Fibroblast of lung (primary cell): ENCODE data around the gene ZFYVE28. TPM values are rescaled to one million over a fixed set of nuclear protein-coding genes. Genes with fewer than 3 reads are reported as not detected.

Source experiments
- DNase-seq, 2 donors: peaks; one replicate each; pipeline versions ENCODE4 v3.0.0 to v3.0.0-alpha.2; 2010; ENCODE audit warnings: low read depth in 2 of 2
- H2AFZ ChIP-seq: 2 replicates; pipeline ENCODE4 v1.5.1; 2012; ENCODE audit warnings: low read length, control low read depth, inconsistent platforms
- H3K27ac ChIP-seq: 2 replicates; pipeline ENCODE4 v1.5.1; 2011; ENCODE audit warnings: low read length, control low read depth; ENCODE audit not compliant: insufficient read depth
- H3K27me3 ChIP-seq: 2 replicates; pipeline ENCODE4 v1.5.1; 2011; ENCODE audit warnings: mild to moderate bottlenecking, low read length; ENCODE audit not compliant: control insufficient read depth, insufficient read depth
- H3K36me3 ChIP-seq: 2 replicates; pipeline ENCODE4 v1.5.1; 2011; ENCODE audit warnings: low read length; ENCODE audit not compliant: control insufficient read depth, insufficient read depth
- H3K4me1 ChIP-seq: 2 replicates; pipeline ENCODE4 v1.5.1; 2011; ENCODE audit warnings: low read length; ENCODE audit not compliant: control insufficient read depth, insufficient read depth; ENCODE audit errors: extremely low read depth
- H3K4me2 ChIP-seq: 2 replicates; pipeline ENCODE4 v1.5.1; 2011; ENCODE audit warnings: low read length, control low read depth; ENCODE audit not compliant: insufficient read depth; ENCODE audit errors: extremely low read depth
- H3K4me3 ChIP-seq, 4 experiments: fragments of 200-600 bp in 1 of 4; sonication (generic) in 1 of 4; replicated peaks in 1 of 4; 2 replicates each; pipeline ENCODE4 v1.5.1; 2011 to 2016; ENCODE audit warnings: low read length in 4 of 4, low read depth in 3 of 4, mild to moderate bottlenecking in 3 of 4, control low read depth in 2 of 4, inconsistent platforms in 1 of 4, mixed read lengths in 1 of 4; ENCODE audit not compliant: insufficient read depth in 1 of 4; ENCODE audit errors: control extremely low read depth in 1 of 4
- H3K79me2 ChIP-seq: 2 replicates; pipeline ENCODE4 v1.5.1; 2012; ENCODE audit warnings: mild to moderate bottlenecking, low read length, inconsistent platforms; ENCODE audit not compliant: control insufficient read depth, insufficient read depth
- H3K9ac ChIP-seq: 2 replicates; pipeline ENCODE4 v1.5.1; 2011; ENCODE audit warnings: mild to moderate bottlenecking, low read length, control low read depth; ENCODE audit not compliant: insufficient read depth
- H3K9me3 ChIP-seq: 2 replicates; pipeline ENCODE4 v1.5.1; 2012; ENCODE audit warnings: low read depth, low read length; ENCODE audit not compliant: control insufficient read depth, insufficient read depth
- H4K20me1 ChIP-seq: 2 replicates; pipeline ENCODE4 v1.5.1; 2011; ENCODE audit warnings: low read length; ENCODE audit not compliant: control insufficient read depth, insufficient read depth; ENCODE audit errors: extremely low read depth
- EZH2 ChIP-seq: IDR thresholded peaks from 2 replicates; pipeline ENCODE4 v1.5.1; 2012; ENCODE audit warnings: low read length, control low read depth, mild to moderate bottlenecking; ENCODE audit errors: missing control alignments
- polyA plus RNA-seq, 2 donors: library from polyadenylated mRNA; depleted of rRNA in 1 of 2; stranded (reverse) in 1 of 2; unstranded in 1 of 2; fragments of >200 nt; gene quantifications; 2 replicates each; pipeline ENCODE4 v1.2.1, GENCODE V29; 2011 to 2012; ENCODE audit warnings: missing spikeins in 1 of 2
- total RNA-seq: library from RNA; depleted of rRNA; stranded (reverse); fragments of >200 nt; gene quantifications from 2 replicates; pipeline ENCODE4 v1.2.1, GENCODE V29; 2014
- TF ChIP-seq, protein P1 (sequence below), 2 donors: IDR thresholded peaks in 1 of 2; conservative IDR thresholded peaks in 1 of 2; 1 replicate in 1 of 2; 2 replicates in 1 of 2; pipeline ENCODE4 v1.5.1; 2011 to 2012; ENCODE audit warnings: low read length in 2 of 2, control low read depth in 1 of 2, inconsistent platforms in 1 of 2, low read depth in 1 of 2, mild to moderate bottlenecking in 1 of 2

The ZFYVE28 gene
- total and polyA plus RNA-seq, 2 donors (not counting 1 experiment from before 2014, with no cell fraction given) = 2.4 to 11.6 TPM

DNA sequence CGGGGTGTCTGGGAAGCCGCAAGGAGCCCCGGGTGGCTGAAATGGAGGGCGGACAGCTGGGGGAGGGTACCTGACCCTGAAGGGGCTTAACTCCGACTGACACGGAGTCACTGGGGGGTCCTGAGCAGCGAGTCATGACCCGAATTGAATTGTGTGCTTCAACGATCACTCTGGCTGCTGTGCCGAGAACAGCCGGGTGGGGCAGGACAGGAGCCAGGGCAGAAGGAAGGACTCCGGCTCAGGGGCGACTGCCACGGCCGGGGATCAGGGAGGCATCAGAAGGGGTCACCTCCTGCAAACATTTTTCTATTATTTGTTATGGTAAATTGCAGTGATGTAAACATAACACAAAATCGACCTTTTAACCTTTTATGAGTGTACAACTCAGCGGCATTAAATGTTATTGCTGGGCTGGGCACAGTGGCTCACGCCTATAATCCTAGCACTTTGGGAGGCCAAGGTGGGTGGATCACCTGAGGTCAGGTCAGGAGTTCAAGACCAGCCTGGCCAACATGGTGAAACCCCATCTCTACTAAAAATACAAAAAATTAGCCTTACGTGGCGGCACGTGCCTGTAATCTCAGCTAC, 21.6 kb downstream of the ZFYVE28 start:
- H4K20me1 ChIP-seq = no peaks in the 10 kb centered on the region
- no peak for DNase-seq
- TF ChIP-seq, protein P1, sequence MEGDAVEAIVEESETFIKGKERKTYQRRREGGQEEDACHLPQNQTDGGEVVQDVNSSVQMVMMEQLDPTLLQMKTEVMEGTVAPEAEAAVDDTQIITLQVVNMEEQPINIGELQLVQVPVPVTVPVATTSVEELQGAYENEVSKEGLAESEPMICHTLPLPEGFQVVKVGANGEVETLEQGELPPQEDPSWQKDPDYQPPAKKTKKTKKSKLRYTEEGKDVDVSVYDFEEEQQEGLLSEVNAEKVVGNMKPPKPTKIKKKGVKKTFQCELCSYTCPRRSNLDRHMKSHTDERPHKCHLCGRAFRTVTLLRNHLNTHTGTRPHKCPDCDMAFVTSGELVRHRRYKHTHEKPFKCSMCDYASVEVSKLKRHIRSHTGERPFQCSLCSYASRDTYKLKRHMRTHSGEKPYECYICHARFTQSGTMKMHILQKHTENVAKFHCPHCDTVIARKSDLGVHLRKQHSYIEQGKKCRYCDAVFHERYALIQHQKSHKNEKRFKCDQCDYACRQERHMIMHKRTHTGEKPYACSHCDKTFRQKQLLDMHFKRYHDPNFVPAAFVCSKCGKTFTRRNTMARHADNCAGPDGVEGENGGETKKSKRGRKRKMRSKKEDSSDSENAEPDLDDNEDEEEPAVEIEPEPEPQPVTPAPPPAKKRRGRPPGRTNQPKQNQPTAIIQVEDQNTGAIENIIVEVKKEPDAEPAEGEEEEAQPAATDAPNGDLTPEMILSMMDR (conservative IDR thresholded peaks at IDR 0.05 in 1 of 2, IDR thresholded peaks at IDR 0.05 in 1 of 2; ENCODE audit: low read depth in 1 of 2, low read length in 2 of 2) = no peak
- TF ChIP-seq EZH2 = no peak
- no peaks in the 10 kb centered on the region for H3K79me2 ChIP-seq
- H3K4me3 ChIP-seq = no peak overlapping the region
- no peak overlapping the region for H3K4me2 ChIP-seq
- no peak overlapping the region for H3K9ac ChIP-seq
- no peaks in the 10 kb centered on the region for H3K9me3 ChIP-seq
- H3K36me3 ChIP-seq = no peaks in the 10 kb centered on the region
- H3K4me1 ChIP-seq = peaks cover 2% of the 10 kb centered on the region
- no peak overlapping the region for H2AFZ ChIP-seq
- no peak overlapping the region for H3K27ac ChIP-seq
- H3K27me3 ChIP-seq = no peaks in the 10 kb centered on the region

DNA sequence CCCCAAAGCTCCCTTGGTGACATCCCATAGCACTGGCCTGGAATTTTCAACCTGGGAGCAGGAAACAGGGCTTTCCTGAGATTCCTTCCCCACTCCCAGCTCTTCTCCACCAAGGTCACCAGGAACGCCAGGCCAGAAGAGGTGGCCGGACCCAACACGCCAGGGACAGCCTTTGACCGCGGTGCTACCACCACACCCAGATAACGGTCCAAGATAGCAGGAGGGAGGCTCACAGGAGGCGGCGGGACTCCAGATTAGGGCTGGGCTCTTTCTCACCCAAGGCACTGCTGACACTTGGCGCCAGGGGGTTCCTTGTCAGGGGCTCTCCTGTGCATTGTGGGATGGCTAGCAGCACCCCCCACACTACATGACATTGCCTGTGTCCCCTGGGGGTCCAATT, 22.9 kb downstream of the ZFYVE28 start:
- Histone ChIP-seq H3K36me3 (no peaks in the 10 kb centered on the region), H3K27me3 (no peaks in the 10 kb centered on the region), H3K4me1 (no peaks in the 10 kb centered on the region), H3K4me3 (no peak overlapping the region), H3K9me3 (no peaks in the 10 kb centered on the region), H3K9ac (no peak overlapping the region), H2AFZ (no peak overlapping the region), H4K20me1 (no peaks in the 10 kb centered on the region), H3K4me2 (no peak overlapping the region), H3K27ac (no peak overlapping the region), H3K79me2 (no peaks in the 10 kb centered on the region)
- DNase-seq = no peak
- TF ChIP-seq, protein P1 (conservative IDR thresholded peaks at IDR 0.05 in 1 of 2, IDR thresholded peaks at IDR 0.05 in 1 of 2; ENCODE audit: low read depth in 1 of 2, low read length in 2 of 2) = no peak
- TF ChIP-seq EZH2 = no peak

- peak in 1 of 2 donors; percentile 61 for DNase-seq
- TF ChIP-seq EZH2 = no peak
- TF ChIP-seq, protein P1 (conservative IDR thresholded peaks at IDR 0.05 in 1 of 2, IDR thresholded peaks at IDR 0.05 in 1 of 2; ENCODE audit: low read depth in 1 of 2, low read length in 2 of 2) = no peak
- no peak overlapping the region for H3K4me2 ChIP-seq
These were observed 23.4 kb downstream of the ZFYVE28 start for GRCh38 chr4:2395038-2395437.

More at GRCh38 chr4:2395038-2395437, 23.4 kb downstream of the ZFYVE28 start:
- Histone ChIP-seq H3K27me3 (no peaks in the 10 kb centered on the region), H3K4me3 (no peak overlapping the region), H4K20me1 (no peaks in the 10 kb centered on the region), H3K4me1 (no peaks in the 10 kb centered on the region), H2AFZ (no peak overlapping the region), H3K9me3 (no peaks in the 10 kb centered on the region), H3K9ac (no peak overlapping the region), H3K27ac (no peak overlapping the region), H3K79me2 (no peaks in the 10 kb centered on the region), H3K36me3 (no peaks in the 10 kb centered on the region)
